GM18951 (cell line): Measurements from ENCODE around the gene TMEM208.

Source experiments
- POLR2A ChIP-seq: IDR thresholded peaks from 4 replicates; pipeline ENCODE4 v1.6.1; 2011; ENCODE audit warnings: mild to moderate bottlenecking; ENCODE audit not compliant: insufficient read length, insufficient read depth; ENCODE audit errors: extremely low read depth
- in situ Hi-C: fragments of 300-500 bp; cut with MboI; formaldehyde crosslinking; loops from one replicate; pipeline ENCODE4 v1.12.0; 2022; ENCODE audit warnings: low sequenced_read_pairs, mixed read lengths, inconsistent platforms; ENCODE audit not compliant: unreplicated experiment

The TMEM208 gene

GRCh38 chr16:67186550-67186950 is 40.4 kb upstream of the TMEM208 start:
- in situ Hi-C loops: no loop called here
- TF ChIP-seq POLR2A: no peak

- in situ Hi-C loops: no loop called here
- TF ChIP-seq POLR2A: no peak
These were observed 39.6 kb upstream of the TMEM208 start for GRCh38 chr16:67187175-67187890.

- in situ Hi-C loops: no loop called here
- TF ChIP-seq POLR2A: no peak
These were observed 38.6 kb upstream of the TMEM208 start for GRCh38 chr16:67188323-67188722.

GRCh38 chr16:67188798-67189197 is 38.1 kb upstream of the TMEM208 start:
- in situ Hi-C loops: no loop called here
- TF ChIP-seq POLR2A: no peak

GRCh38 chr16:67190041-67190440 is 36.9 kb upstream of the TMEM208 start, which contains the start of gene EXOC3L1:
EXOC3L1 (minus strand) TSS chr16:67190136; CDS start chr16:67189676, 460 bp downstream.
- TF ChIP-seq POLR2A: no peak

GRCh38 chr16:67190448-67191399 is 36.2 kb upstream of the TMEM208 start:
- in situ Hi-C loops: no loop called here
- no peak for TF ChIP-seq POLR2A

More at GRCh38 chr16:67190041-67190440, 36.9 kb upstream of the TMEM208 start, which contains the start of gene EXOC3L1:
- in situ Hi-C loops: no loop called here

- TF ChIP-seq POLR2A: no peak
- in situ Hi-C loops: no loop called here
These were observed 35.4 kb upstream of the TMEM208 start for GRCh38 chr16:67191411-67191994.

- in situ Hi-C loops: no loop called here
- TF ChIP-seq POLR2A: peak; percentile 88
These were observed 34.8 kb upstream of the TMEM208 start, which contains the start of gene E2F4 for GRCh38 chr16:67191995-67192681. E2F4 (plus strand) TSS chr16:67192155; CDS start chr16:67192228, 73 bp downstream.

GRCh38 chr16:67192781-67193361 is 34.1 kb upstream of the TMEM208 start:
- TF ChIP-seq POLR2A: no peak
- in situ Hi-C loops: no loop called here

GRCh38 chr16:67193536-67193935 is 33.4 kb upstream of the TMEM208 start:
- no peak for TF ChIP-seq POLR2A
- in situ Hi-C loops: no loop called here

GRCh38 chr16:67194260-67194659 is 32.7 kb upstream of the TMEM208 start:
- in situ Hi-C loops: no loop called here
- TF ChIP-seq POLR2A: no peak

- TF ChIP-seq POLR2A: no peak
- in situ Hi-C loops: no loop called here
These were observed 31.3 kb upstream of the TMEM208 start for GRCh38 chr16:67195676-67196075.
